Measurements from ENCODE around the gene TOB2.
"Not testable (repeated sequence)": the region's sequence is repeated elsewhere in the genome, so short reads cannot be mapped to it uniquely, and the experiment has no call there.

Gene TOB2

DNA sequence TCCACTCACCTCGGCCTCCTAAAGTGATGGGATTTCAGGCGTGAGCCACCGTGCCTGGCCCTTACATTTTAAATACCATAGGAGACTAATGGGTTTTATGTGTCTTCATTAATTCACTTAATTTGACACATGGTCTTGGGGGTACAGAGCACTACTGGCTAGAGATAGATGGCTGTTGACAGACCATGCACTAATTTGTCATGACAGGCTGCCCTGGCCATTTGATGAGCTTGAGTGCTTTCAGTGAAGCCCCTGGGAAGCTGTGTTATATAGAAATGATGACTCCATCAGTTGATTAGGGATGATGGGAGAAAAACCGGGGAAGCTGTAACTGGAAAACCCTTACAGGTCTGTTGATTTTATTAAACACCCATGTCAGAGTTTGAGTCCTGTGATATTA lies 15.3 kb upstream of the TOB2 start:
- DNase-seq = no peak

DNA sequence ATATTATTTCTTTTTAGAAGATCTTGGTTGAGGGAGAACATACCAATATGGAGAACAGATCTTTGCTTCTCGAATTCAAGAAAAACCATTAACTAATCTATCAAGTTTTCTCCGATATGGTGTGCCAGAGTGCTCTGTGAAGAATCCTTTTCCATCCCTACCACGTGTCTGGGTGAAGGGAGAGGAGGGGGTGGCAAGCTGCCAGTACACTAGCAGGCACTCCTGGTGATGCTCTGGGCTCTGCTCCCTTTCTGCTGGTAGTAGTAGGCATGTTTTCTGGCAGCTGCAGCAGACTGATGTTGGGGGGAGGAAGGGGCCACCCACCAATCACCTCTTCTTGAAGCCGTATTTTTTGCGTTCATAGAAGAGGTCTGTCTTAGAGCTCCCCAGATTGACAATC lies 13.5 kb upstream of the TOB2 start:
- DNase-seq = not testable (repeated sequence)

DNA sequence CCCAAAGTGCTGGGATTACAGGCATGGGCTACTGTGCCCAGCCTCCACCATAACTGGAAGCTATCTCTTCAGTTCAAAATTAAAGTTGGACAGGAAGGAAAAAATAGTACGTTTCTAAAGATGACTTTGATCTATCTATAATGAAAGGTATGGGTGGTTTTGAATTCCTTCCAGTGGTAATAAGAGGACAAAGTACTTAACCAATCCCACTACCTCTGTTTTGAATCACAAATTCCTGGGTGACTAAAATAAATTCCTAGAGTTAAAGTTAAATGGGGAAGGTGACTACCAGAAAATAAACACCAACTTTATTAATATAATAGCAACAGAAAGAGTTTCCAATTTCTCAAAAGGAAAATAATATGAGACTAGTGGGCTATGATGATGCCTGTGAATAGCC lies 12.8 kb upstream of the TOB2 start:
- DNase-seq = no peak

DNA sequence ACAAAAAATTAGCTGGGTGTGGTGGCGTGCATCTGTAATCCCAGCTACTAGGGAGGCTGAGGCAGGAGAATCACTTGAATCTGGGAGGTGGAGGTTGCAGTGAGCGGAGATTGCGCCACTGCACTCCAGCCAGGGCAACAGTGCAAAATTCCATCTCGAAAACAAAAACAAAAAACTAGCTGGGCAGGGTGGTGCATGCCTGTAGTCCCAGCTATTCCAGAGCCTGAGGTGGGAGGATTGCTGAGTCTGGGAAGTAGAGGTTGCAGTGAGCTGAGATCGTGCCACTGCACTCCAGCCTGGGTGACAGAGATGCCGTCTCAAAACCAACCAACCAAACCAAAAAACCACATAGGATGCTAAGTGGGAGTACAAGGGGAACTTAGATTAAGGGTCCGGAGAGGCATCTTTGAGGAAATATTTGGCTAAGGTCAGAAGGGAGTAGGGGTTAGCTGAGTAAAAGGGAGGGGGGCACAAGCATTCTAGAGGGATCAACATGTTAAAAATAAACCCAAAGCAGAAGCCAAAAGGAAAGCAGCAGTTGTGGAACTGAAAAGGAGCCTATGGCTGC lies 11.6 kb upstream of the TOB2 start:
- DNase-seq = no peak

DNA sequence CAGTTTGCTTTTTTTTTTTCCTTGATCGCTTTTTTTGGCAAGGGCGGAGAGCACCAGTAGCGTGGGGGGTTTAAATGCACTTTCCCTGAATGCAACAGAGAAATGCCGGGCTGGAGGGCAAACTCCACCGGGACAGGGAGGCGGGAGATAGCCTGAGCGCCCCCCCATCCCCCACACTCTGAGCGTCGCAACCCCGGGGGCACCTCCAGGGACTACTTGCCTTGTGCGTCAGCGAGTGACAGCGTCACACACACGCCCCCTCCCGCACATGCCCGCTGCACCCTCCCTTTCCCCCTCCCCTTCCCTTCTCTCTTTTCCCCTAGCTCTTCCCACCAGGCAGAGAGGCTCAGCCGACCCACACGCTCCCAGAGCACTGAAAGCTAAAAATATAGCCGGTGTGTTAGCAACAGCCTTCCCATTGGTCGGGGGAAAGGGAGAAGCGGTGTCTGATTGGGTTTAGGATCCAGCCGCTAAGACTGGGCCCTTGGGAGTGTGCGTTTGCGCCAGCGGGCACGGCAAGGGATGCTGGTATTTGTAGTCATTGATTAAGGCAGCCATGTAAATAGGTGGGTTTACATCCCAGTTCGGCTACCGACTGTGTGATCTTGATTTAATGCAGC lies 1.7 kb upstream of the TOB2 start:
- peak; percentile 79 to 82 for DNase-seq

DNA sequence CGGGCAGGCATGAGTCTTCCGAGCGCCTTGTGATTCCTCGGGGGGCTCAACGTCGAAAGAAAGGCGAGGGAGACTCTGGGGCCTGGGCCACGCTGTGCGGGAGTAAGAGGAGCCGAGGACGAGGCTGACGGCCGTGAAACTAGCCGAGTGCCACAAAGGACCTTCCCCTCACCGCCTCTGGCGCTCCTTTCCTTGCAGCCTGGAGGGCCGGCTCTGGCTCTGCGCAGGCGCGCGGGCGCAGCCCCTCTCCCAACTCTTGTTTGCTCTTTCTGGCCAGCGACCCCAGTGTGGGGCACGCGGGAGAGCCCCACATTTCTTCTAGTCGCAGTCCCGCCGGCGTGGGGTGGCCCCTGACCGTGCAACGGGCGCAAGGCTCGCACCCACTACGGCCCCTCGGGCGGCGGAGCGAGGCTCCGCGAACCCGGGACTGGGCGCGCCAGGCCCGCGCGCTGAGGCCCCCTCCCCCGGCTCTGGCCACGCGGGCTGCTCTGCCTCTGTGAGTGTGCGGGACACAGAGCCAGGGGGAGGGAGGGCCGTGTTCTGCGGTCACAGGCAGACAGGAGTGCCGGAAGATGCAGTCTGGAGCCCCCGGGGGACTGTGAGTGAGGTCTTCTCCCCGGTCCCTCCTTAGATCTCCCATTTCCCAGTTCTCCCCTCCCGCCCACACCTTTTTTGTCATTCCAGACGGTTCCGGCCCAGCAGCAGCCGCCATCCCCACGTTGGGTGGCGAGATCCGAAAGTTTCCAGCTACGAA lies 1.0 kb upstream of the TOB2 start:
- DNase-seq = no peak

DNA sequence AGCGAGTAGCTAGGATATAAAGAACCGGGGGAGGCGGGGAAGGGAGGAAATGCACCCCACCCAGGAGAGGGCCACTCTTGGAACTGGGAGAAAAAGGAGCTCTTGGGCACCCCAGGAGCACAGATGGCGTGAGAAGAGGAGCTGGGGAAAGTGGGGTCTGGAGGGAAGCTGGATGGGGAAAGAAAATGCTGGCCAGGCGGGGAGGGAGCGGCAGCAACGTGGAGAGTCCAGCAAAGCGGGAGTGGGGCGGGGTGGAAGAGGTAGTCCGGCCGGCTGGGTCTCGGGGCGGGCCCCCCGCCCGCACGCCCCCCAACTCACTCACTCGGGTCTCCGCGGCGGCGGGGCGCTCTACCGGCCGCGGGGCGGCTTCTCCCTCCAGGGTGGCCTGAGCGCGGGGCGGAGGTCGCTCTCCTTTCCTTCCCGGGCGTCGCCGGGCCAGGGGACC lies 522 bp downstream of the TOB2 start:
- DNase-seq = no peak

DNA sequence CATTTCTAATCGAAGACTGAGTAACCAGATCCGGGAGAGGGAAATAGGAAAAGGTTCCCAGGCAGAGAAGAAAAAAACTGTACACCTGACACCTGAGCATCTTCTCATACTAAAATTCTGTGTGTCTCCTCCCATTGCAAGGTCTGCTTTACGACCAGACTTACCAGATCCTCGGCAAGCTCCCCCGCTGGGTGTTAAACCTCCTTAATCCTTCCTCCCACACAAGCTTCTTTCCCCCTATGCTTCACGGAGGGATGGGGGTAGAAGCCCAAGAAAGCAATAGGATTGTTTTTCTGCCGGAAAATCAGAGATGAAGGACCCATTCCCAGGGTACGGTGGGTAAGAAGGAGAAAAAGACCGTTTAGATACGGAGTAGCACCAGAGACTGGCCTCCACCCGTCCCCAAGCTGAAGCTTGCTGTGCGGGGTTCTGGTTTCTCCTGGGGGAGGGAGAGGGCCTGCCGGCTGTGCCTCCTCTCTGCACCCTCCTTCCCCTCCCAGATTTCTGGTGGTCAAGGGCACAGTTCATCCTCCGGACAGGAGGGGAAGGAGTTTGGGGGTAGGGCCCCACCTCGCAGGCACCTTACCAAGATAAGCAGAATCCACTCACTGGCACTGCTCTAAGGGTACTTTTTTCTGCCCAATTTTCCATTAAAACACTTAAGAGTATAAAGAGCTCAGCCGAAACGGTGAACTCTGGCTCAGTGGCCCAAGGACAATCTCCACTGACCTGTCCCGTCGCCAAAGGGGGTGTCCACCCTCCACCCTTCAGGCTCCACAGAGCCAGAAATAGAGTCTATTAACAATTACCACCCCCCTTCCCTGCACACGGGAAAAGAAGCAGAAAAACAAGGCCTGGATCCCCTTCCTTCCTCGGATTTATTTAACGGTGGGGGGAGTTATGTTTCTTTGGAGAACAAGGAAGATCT lies 1.2 kb downstream of the TOB2 start:
- no peak for DNase-seq

DNA sequence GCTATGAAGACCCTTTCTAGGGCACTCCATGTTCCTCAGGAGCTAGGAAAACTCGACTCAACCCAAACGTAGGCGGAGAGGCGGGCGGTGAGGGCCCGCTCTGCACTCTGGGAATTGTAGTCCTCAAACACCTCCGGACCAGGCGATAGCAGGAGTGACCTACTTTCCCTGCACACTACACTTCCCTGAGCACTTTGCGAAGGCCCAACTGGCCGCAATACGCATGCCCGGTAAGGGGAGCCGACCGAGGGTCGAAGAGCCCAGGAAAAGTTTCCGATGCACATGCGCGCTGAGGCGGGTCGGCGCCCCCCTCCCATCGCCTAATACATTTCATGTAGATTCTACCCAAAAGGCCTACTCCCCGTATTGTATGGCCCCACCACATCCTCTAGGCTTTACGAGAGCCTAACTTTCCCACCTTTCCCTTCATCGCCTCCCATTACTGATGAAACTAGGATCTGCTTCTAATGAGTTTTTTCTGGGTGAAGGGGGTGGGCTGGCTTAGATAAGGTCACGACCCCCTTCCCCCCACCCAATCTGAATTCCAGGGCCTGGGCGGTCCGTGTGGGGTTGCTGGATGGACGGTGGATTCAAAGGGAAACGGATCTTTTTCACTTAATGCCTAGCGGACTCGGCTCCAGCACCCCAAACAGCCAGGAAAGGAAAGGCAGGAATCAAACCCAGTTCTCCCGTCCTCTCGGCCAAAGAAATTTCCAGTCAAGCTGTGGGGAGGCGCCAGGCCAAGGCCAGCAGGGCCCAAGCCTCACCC lies 2.1 kb downstream of the TOB2 start:
- DNase-seq = peak; percentile 68 to 75

DNA sequence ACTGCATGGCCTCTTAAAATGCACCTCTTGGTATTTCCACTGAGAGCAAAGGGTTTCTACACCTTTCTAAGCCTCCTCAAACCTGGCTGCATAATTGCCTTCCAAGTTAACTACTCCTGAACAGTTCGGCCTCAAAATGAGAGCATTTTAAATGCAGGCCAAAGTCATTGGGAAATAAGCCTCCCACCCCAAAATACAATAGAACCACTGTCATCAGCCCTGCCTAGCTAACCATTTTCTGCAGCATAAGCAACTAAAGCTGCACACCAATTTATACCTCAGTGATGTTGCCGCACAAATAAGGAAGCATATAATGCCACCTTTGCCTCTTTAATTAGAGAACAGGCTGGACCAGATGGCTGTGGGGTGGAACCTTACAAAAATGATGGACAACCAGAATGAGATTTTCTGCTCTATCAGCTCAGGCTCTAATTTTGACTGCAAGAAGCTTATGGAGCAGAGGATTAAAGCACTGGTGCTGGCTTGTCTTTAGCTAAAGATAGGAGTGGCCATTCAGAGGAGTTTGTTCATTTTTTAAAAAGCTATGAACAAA lies 4.3 kb downstream of the TOB2 start:
- no peak for DNase-seq

DNA sequence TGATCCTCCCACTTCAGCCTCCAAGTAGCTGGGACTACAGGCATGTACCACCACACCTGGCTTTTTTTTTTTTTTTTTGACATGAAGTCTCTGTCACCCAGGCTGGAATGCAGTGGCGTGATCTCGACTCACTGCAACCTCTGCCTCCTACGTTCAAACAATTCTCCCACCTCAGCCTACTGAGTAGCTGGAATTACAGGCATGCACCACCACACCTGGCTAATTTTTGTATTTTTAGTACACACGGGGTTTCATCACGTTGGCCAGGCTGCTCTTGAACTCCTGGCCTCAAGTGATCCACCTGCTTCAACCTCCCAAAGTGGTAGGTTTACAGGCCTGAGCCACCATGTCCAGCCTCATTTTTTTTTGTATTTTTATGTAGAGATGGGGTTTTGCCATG lies 6.1 kb downstream of the TOB2 start:
- not testable (repeated sequence) for DNase-seq

DNA sequence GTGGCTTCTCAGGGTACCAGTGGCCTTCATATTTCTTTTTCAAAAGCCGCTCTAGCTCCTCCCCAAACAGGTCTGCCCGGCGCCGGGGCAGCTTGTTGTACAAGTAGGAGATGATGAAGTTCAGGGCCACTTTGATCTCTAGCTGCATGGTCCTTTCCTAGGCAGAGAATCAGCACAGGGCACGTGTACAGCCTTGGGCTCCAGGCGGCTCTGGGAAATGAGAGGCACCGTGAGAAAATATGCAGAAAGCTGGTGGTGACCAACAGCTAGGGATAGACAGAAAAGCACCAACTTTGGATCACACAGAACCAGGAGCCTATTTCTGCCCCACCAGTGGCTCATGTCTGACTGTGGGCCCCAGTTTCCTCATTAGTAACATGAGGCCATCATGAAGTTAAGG lies 9.4 kb downstream of the TOB2 start:
- no peak for DNase-seq

DNA sequence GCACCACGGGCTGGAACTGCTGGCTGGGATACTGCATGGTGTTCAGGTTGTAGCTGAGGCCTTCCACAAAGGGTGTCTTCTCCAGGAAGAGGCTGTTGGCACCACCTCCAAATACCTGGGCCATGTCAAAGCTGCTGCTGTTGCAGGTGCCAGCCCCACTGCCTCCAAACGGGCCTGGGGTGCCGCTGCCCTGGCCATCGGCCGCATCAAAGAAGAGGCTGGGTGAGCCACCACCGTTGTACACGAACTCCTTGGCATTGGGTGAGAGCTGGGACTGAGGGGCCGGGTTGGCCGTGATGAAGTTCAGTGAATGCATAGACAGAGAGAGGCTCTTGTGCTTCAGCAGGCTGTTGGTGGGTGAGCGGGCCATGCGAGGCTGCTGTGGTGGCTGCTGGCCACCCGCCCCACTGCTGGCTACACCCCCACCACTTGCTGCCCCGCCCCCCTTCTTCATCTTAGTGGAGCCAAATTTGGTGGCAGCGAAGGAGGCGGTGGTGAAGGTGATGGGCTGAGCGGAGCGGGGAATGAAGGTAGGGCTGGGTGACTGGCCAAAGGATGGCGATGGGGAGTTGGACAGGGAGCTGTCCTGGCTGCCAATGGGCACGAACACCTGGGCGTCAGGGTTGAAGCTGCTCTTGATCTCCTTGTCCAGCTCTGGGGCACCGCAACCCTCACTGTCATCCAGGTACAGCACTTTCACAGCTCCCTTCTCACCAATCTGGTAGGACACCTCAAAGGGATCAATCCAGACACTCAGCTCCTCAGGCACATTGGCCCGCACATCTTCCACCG lies 10.1 kb downstream of the TOB2 start:
- DNase-seq = no peak

DNA sequence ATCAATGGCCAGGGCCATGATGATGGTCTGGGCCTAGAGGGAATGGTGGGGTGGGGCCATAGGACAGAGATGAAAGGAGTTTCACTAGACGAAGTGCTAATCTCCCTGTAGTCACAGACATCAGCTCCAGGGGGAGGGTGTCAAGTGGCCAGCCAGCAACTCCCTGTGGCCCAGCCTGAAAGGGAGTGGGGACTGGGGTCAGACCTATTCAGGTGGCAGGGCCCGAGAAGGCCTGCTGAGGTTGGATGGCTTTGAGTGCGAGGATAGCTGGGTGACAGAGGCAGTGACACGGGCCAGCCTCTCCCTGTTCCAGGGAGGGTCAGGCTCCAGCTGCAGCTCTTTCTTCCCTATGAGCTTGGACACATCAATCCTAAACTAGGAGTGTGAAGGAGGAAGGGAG lies 11.0 kb downstream of the TOB2 start:
- DNase-seq = no peak

DNA sequence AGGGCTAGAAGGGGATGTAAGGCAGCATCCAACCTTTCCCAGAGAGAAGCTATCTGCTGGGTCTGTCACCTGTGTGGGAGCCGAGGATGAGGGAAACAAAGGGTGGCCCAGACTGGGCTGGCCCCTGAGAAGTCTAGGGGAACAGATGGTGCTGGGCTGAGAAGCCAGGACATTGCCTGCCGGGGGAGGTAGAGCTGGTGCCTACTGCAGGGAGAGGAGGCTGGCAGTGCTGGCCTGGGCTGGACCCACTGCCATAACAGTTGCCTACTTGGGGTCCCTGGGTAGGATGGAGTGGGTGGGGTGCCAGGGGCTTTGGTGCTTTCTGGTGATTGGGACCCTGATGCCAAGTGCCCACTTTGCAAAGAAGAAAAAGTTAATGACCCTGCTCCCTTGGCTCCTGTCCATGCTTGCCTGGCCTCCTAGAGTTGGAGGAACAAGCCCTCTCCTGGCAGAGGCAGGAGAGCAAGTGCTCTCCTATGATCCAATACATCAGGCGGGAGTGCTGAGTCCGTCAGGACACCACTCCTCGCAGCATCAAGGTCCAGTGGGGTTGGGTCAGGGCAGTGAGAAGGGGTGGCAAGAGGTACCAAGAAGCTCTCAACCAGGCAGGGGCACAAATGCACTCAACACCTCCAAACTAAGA lies 12.1 kb downstream of the TOB2 start:
- DNase-seq = not testable (repeated sequence)

DNA sequence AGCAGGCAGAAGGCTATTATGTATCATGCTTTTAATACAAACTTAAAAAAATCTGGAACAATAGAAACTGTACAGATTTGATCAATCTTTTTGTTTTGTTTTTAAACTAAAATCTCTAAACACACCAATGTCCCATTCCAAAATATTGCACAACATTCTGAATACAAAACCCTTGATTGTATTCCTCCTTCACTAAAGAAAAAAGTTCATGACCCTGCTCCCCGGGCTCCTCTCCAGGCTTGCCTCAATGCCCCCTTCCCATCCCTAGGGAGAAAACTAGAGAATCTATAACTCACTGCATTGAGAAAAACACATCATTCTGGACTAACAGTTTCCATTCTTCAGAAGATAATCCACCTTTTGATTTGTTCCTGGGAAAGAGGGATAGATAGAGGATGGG lies 13.1 kb downstream of the TOB2 start:
- DNase-seq = not testable (repeated sequence)

DNA sequence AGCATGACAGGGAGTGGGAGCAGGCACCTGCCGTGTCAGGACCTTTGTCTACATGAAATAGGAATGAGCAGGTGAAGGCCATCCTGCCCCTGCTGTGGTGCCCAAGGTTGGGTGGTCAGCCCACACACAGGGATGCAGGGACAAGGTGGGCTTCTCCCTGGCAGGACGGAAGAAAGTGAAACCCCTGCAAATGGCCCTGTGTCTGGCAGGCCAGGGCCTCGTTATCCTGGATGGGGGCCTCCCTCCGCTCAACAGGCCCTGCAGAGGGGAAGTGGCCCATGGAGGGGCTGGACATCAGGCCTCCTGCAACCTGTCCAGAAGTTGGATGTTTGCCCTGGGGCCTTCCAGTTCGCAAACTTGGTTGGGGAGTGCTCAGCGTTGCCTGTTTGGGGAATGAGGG lies 14.9 kb downstream of the TOB2 start:
- DNase-seq = no peak

DNA sequence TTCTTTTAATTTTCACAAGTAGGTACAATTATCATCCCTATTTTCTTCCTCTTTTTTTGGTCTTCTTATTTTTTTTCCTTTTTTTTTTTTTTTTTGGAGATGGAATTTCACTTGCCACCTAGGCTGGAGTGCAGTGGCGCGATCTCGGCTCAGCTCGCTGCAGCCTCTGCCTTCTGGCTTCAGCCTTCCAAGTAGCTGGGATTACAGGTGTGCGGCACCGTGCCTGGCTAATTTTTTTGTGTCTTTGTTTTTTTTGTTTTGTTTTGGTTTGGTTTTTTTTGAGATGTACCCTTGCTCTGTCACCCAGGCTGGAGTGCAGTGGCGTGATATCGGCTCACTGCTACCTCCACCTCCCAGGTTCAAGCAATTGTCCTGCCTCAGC lies 16.7 kb downstream of the TOB2 start:
- DNase-seq = no peak

DNA sequence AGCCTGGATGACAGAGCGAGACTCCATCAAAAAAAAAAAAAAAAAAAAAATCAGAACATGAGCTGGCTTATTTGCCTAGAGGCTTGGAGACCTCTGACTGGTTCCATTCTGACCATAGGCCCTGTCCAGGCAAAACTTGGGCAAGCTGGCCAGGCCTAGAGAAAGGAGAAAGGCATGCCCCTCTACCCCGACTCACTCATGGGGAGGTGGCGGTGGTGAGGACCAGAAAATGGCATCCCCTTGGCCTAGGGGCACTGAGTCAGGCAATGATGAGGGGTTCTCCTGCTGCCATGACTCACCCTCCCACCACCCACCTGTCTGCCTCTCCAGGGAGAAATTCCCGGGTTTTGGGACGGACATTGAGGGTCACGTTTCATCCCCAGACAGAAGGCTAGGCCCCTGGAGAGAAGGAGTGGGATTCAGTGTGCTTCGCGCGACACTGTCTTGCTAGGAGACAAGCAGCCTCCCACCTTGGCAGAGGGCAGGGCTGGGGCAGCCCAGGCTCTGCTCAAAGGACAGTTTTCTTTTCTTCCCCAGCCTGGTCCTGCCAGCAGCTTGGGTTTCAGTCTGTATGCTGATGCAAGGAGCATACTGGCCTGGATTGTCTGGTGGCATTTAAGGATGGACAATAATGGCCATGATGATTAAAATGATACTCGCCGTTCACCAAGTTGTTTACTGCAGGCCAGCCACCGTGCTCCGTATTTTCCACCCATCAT lies 17.2 kb downstream of the TOB2 start:
- no peak for DNase-seq

Data from NCI-H187 (cell line).